Measurements from ENCODE around the gene ARMC9. TPM values are rescaled to one million over a fixed set of nuclear protein-coding genes. Genes with fewer than 3 reads are reported as not detected.
"Not testable (repeated sequence)": the region's sequence is repeated elsewhere in the genome, so short reads cannot be mapped to it uniquely, and the experiment has no call there.

Gene ARMC9
- total RNA-seq, 1 experiment from 2014 or later, result 38.3 TPM

DNA sequence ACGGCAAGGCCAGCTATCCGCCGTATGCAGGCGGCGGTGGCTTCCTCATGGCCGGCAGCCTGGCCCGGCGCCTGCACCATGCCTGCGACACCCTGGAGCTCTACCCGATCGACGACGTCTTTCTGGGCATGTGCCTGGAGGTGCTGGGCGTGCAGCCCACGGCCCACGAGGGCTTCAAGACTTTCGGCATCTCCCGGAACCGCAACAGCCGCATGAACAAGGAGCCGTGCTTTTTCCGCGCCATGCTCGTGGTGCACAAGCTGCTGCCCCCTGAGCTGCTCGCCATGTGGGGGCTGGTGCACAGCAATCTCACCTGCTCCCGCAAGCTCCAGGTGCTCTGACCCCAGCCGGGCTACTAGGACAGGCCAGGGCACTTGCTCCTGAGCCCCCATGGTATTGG, 200.2 kb downstream of the ARMC9 start:
- no peak for DNase-seq (ENCODE audit: low read depth)

DNA sequence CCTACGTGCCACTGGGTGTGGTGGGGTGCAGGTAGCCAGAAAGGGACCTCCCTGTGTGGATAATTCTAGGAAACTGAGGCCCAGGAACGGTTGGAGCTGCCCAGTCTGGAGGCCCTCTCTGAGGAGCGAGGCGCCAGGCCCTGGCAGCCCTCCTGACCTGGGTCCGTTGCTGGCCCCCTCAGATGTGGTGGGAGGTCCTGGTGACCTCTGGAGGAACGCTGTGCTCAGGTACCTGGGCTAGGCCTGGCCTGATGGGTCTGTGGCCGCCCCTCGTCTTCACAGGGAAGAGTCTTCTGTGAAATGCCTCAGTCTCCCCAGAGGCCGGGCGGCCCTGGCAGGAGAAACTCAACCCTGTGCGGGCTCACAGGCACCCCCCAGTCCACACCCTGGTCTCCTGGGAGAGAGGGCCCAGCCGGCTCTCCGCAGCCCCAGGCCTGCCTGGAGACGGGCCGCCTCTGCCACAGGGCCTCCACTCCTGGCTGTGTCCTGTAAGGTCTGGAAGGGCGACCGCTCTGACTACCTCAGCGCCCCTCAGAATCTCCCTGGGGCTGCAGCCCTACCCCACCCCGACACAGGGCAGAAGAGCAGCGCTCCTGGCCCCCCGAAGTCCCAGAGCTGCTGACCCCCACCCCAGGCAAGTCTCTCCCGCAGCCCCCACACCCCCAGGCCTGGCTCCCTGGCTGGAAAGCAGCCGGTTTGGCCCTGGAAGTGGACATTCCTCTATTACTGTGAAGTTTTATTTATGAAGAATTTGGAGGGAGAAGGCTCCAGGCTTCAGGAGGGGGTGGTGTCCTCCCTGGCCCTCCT, 200.8 kb downstream of the ARMC9 start:
- DNase-seq (ENCODE audit: low read depth), result no peak

DNA sequence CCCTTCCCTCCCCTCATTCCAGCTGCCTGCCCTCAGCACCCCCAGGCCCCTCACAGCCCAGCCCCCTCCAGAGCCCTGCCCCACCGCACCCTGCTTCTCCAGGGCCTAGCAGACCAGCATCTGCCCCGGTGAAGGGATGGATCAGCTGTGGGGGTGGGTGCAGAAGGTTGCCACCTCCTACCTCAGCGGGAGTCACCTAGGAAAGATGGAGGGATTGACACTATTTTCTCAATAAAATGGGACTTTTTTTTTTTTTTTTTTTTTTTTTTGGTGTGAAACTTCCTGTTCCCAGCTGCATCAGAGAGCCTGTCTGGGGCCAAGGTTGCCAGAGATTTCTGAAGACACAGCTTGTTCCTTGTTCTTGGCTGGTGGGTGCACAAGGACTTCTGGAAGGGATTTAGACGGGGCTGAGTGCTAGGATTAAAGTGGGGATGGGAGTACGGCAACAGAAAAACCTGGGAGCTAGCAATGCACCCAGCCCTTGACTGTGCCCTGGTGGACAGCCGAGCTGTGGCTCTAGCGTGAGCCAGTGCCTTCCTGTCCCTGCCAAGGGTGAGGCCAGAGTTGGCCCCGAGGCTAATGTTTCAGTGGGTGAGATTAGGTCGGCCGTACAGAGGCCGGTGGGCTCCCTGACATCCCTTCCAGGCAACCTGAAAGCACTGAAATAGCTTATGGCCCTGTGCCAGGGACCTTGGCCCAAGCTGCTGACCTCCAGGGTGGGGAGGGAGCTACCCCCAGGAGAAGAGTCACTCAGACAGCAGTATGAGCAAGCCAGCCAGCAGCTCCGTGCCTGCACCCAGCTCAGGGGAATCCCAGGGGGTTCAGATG, 201.6 kb downstream of the ARMC9 start:
- peak; percentile 52 for DNase-seq (ENCODE audit: low read depth)

DNA sequence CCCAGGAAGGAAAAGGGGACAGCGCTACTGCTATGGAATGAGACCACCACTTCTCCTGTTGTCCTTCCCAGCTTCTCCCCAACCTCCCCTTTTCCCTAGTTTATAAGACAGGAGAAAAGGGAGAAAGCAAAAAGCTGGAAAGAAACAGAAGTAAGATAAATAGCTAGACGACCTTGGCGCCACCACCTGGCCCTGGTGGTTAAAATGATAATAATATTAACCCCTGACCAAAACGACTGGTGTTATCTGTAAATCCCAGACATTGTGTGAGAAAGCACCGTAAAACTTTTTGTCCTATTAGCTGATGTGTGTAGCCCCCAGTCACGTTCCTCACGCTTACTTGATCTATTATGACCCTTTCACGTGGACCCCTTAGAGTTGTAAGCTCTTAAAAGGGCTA, 202.2 kb downstream of the ARMC9 start:
- not testable (repeated sequence) for DNase-seq (ENCODE audit: low read depth)

DNA sequence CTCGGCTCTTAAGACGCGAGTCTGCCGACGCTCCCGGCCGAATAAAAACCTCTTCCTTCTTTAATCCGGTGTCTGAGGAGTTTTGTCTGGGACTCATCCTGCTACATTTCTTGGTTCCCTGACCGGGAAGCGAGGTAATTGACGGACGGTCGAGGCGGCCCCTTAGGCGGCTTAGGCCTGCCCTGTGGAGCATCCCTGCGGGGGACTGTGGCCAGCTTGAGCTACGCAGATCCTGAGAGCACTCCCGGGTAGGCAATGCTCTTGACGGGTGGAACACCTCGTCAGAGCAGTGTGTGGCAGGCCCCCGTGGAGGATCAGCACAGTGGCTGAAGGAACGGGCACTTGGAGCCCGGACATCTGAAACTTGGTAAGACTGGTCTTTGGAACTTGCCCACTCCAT, 202.7 kb downstream of the ARMC9 start:
- not testable (repeated sequence) for DNase-seq (ENCODE audit: low read depth)

DNA sequence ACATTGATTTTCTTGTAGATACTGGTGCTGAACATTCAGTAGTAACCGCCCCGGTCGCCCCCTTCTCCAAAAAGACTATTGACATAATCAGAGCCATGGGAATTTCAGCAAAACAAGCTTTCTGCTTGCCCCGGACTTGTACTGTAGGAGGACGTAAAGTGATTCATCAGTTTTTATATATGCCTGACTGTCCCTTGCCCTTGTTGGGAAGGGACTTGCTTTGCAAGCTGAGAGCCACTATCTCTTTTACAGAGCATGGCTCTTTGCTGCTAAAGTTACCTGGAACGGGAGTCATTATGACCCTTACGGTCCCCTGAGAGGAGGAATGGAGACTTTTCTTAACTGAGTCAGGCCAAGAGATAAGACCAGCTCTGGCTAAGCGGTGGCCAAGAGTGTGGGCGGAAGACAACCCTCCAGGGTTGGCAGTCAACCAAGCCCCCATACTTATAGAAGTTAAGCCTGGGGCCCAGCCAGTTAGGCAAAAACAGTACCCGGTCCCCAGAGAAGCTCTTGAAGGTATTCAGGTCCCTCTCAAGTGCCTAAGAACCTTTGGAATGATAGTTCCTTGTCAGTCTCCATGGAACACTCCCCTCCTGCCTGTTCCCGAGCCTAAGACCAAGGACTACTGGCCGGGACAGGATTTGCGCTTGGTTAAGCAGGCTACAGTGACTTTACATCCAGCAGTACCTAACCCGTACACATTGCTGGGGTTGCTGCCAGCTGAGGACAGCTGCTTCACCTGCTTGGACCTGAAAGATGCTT, 205.2 kb downstream of the ARMC9 start:
- peak; percentile 23 for DNase-seq (ENCODE audit: low read depth)

DNA sequence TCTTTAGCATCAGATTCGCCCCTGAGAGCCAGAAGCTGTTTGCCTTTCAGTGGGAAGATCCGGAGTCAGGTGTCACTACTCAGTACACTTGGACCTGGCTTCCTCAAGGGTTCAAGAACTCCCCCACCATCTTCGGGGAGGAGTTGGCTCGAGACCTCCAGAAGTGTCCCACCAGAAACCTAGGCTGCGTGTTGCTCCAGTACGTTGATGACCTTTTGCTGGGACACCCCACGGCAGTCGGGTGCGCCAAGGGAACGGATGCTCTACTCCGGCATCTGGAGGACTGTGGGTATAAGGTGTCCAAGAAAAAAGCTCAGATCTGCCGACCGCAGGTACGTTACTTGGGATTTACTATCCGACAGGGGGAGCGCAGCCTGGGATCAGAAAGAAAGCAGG, 205.8 kb downstream of the ARMC9 start:
- DNase-seq (ENCODE audit: low read depth), result not testable (repeated sequence)

DNA sequence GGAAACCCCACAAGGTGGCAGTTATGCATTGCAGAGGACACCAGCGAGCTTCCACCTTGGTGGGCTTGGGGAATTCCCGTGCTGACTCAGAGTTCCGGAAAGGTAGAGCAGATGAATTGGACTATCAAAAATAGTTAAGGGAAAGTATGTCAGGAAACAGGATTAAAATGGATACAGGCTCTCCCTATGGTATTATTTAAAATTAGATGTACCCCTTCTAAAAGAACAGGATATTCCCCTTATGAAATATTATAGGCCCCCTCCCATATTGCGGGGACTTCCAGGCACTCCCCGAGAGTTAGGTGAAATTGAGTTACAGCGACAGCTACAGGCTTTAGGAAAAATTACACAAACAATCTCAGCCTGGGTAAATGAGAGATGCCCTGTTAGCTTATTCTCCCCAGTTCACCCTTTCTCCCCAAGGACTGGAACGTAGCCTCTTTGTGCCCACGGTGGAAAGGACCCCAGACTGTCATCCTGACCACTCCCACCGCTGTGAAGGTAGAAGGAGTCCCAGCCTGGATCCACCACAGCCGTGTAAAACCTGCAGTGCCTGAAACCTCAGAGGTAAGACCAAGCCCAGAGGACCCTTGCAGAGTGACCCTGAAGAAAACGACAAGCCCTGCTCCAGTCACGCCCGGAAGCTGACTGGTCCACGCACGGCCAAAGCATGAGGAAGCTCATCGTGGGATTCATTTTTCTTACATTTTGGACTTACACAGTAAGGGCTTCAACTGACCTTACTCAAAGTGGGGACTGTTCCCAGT, 207.4 kb downstream of the ARMC9 start:
- peak; percentile 54 for DNase-seq (ENCODE audit: low read depth)

DNA sequence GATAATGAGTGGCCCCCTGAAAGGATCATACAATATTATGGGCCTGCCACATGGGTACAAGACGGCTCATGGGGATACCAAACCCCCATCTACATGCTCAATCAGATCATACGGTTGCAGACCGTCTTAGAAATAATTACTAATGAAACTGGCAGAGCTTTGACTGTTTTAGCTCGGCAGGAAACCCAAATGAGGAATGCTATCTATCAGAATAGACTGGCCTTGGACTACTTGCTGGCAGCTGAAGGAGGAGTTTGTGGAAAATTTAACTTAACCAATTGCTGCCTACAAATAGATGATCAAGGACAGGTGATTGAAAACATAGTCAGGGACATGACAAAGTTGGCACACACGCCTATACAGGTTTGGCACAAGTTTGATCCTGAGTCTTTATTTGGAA, 209.3 kb downstream of the ARMC9 start:
- DNase-seq (ENCODE audit: low read depth), result not testable (repeated sequence)

DNA sequence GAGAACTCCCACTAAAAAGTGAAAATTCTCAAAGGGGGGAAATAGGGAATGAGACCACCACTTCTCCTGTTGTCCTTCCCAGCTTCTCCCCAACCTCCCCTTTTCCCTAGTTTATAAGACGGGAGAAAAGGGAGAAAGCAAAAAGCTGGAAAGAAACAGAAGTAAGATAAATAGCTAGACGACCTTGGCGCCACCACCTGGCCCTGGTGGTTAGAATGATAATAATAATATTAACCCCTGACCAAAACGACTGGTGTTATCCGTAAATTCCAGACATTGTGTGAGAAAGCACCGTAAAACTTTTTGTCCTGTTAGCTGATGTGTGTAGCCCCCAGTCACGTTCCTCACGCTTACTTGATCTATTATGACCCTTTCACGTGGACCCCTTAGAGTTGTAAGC, 209.9 kb downstream of the ARMC9 start:
- DNase-seq (ENCODE audit: low read depth), result not testable (repeated sequence)

DNA sequence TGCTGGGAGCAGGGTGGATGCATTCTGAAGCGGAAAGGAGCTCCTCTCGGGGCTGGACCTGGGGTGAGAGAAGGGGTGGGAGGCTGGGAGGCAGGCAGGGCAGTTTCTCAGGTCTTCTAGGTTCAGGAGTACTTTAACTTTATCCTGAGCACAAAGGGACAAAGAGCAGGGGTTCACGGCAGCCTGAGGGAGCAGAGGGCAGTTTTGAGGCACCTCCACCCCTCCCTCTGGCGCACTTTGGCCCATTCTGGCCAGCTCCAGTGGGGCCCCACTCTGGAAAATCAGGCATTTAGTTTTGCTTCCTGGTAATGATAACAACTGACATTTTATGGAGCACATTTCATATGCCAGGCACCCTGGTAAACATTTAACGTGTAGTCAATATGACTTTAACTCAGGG, 211.3 kb downstream of the ARMC9 start:
- DNase-seq (ENCODE audit: low read depth), result no peak

DNA sequence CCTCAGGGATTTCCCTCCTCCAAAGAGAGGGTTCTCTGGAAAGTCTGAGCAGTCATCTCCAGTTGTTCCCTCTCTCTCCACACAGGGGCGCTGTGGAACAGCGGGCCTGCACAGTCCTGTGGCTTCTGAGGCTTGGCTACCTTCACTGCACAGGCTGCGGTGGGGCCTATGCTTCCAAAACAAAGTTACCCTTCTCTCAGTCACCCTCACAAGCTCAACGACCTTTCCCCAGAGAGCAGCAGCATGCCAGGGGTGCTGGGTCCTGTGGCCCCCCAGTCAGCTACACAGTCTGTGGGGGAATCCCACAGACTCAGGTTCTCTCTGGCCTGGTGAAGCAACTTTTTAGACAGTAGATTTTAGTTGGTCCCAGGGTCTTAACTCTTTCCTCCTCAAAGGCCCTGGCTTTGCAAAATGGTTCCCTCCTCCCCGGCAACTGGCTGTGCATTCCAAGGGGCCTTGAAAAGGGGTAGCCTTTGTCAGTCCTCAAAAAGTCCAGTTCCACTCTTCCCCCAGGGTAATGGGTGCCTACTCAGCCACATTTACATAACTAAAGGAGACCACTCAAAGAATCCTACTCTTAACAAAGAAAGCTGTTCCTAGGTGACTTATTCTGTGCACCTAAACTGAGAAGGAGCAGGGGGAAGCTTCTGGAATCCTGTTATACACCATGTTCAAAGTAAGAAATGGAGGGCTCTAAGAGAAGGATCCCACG, 212.0 kb downstream of the ARMC9 start:
- no peak for DNase-seq (ENCODE audit: low read depth)

DNA sequence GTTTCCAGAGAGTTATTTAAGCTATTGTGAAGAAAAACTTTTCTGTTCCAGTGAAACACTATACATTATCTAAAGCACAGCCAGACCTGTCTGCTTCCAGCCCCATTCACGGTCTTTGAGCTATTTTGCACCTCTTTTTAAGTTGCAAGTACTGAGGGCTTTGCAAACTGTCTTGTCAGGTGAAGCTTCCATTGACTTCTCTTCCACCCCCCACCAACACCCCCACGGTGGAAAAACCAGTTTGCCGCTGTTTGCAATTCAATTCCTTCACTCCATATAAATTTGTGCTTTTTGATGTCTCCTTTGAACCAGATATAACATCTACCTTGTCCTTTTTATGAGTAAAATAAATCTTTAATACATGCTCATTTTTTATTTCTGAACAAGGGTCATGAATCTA, 212.8 kb downstream of the ARMC9 start:
- DNase-seq (ENCODE audit: low read depth), result no peak

DNA sequence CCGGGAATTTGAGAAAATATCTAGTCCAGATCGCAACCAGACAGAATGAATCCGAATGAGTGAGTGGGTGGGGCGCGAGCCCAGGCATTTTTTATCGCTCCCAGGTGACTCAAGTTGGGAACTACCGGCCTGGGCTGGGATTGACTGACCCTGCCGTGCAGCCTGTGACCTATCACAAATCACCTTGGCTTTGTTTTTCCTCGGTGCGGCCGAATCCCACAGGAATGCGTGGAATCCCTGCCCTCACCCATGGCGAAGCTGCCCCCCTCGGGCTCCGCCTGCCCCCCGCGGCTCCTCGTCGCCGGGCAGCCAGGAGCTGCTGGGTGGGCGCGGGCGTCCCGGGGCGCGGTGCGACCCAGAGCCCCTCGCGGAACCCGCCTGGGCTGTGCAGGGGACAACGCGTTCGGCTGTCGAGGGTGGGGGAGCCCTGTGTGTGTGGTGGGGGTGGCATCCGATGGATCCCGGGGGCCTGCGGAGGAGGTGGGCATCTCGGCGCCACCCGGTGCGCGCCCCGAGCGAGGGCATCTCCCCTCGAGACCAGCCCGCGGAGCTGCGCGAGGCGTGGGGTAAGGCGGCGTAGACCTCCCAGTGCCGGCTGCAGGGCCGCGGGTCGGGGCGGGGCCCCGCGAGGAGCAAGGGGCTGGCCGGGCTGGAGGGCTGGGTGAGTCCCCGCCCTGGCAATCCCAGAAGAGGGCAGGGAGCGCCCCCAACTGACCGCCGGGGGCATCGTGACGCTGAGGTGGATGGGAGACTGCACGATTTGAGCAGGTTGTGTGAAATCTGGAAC, 213.6 kb downstream of the ARMC9 start:
- peak; percentile 92 for DNase-seq (ENCODE audit: low read depth)

DNA sequence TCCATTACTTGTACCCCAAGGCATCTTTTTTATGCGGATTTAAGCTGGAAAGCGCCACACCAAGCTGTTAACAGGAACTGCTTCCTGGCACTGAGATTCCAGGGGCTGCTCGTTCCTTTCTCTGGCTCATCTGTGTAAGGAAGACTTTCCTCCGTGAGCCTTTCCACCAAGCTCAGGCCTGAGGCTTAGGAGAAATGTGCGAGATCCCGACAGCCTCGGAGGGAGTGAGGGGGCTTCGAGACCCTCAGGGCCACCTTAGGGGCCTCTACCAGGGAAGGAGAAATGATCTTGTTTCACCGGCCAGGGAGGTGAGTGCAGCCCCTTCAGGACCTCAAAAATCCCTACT, 214.2 kb downstream of the ARMC9 start:
- no peak for DNase-seq (ENCODE audit: low read depth)

DNA sequence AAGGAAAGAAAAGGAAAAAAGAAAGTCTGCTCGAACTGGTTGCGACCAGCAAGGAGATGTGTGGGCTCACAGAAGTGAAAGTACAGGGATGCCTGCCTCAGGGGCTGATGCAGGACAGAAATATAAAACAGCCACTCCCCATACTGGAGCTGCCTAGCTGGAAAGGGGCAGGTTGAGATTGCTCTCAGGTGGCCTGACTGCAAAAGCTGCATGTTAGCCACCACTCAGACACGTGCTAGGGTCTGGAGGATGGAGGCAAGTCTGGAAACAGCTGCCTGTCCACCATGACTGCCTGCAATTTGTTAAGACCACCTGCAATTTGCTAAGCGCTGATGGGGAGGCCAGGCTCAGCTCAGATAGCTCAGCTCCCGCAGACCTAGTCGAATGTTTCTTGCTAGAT, 215.0 kb downstream of the ARMC9 start:
- DNase-seq (ENCODE audit: low read depth), result no peak

DNA sequence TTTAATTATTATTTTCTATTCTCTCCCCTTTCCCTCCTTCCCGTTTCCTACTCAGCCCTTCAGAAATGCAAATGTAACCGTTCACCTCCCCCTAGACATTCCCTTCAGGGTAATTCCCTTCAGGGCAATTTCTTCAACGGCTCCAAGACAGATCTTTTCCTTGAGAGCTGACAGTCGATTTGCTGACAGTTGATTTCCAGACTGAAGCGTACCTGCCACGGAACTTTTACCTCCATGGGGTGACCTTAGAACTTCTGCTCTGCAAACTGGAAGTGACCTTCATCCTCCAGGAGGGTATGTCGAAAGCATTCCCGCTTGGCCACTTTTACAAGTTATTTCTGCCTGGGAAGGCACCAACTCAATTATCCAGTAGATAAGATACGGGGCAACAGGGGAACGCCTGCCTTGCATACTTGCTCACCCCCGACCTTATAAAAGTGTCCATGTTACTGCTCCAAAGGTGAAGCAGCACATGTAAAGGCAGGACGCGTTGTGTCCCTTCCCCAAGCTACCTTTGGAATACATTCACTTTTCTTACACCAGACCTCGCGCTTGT, 215.6 kb downstream of the ARMC9 start:
- DNase-seq (ENCODE audit: low read depth), result no peak

DNA sequence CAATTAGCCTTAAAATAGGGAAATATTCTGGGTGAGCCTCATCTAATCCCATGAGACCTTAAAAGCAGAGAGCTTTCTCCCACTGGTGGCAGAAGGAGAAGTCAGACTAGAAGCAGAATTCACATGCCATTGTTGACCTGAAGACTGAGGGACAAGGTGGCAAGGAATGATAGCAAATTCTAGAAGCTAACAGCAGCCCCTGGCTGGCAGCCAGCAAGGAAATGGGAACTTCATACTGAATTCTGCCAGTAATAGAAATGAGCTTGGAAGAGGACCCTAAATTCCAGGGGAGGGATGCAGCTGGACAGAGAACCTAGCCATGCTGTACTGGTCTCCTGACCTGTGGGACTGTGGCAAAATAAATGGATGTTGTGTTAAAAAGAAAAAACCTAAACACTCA, 216.6 kb downstream of the ARMC9 start:
- DNase-seq (ENCODE audit: low read depth), result no peak

DNA sequence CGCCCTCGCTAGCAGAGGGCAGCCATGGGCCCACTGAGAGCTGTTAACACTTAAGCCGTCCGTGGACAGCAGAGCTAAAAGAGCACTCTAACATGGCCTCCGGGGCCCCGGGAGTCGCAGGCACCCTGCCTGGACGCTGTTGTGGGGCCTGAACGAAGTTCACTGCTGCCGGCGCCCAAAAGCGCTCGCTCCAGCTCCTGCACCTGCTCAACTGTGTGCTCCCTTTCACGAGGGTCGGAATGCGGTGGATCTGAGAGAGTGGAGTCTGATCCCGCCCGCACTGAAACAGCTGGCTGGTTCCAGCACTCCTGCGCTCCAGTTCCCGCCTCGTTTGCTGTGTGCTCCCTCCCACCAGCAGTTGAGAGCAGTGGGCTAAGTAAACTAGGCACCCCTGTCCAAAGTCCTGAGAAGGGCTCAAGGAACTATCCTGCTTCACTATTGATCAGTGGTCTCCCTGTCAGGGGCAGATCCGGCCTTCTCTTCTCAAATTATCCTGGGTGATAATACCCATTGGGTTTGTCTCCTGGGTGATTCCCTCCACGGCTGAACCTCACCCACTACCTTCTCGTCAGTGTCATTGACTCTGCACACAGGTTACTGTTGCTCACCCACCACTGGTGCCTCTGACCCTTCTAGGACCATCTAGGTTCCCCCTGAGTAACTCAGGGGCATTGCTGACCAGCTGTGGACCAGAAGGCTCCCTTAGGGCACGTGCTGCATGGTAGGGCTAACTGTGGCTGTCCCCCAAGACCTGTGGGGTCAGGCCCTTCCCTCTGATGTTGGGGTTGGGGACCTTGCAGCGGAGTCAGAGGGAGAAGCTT, 220.6 kb downstream of the ARMC9 start:
- DNase-seq (ENCODE audit: low read depth), result no peak
